ENCODE results near the gene SCYGR4. TPM values are rescaled to one million over a fixed set of nuclear protein-coding genes. Genes with fewer than 3 reads are reported as not detected.

The SCYGR4 gene
- total RNA-seq, 1 donor from 2014 or later, result not detected

GRCh38 chr2:227614246-227614645 lies 3.1 kb upstream of the SCYGR4 start:
- no peak for DNase-seq

GRCh38 chr2:227614740-227615139 lies 2.6 kb upstream of the SCYGR4 start, which contains the start of gene SCYGR3:
Gene SCYGR3 (minus strand): TSS chr2:227614840. CDS start chr2:227614840, 0 bp downstream.
- no peak for DNase-seq

- no peak for DNase-seq
These were observed 2.1 kb upstream of the SCYGR4 start for GRCh38 chr2:227615181-227615580.

GRCh38 chr2:227615906-227616305 lies 1.4 kb upstream of the SCYGR4 start:
- no peak for DNase-seq

GRCh38 chr2:227616631-227617030 lies 667 bp upstream of the SCYGR4 start:
- no peak for DNase-seq

- no peak for DNase-seq
These were observed 5.9 kb downstream of the SCYGR4 start for GRCh38 chr2:227623226-227623625.

- DNase-seq, result no peak
These were observed 8.1 kb downstream of the SCYGR4 start for GRCh38 chr2:227625420-227625819.

- DNase-seq, result no peak
These were observed 9.4 kb downstream of the SCYGR4 start for GRCh38 chr2:227626580-227627151.

- DNase-seq, result no peak
These were observed 10.5 kb downstream of the SCYGR4 start for GRCh38 chr2:227627769-227628168.

- DNase-seq, result no peak
These were observed 12.1 kb downstream of the SCYGR4 start for GRCh38 chr2:227629435-227629834.

- no peak for DNase-seq
These were observed 13.0 kb downstream of the SCYGR4 start for GRCh38 chr2:227630322-227630721.

GRCh38 chr2:227632827-227633226 lies 15.5 kb downstream of the SCYGR4 start:
- DNase-seq, result no peak

- no peak for DNase-seq
These were observed 16.9 kb downstream of the SCYGR4 start for GRCh38 chr2:227634201-227634600.

- DNase-seq, result no peak
These were observed 25.4 kb downstream of the SCYGR4 start for GRCh38 chr2:227642656-227643055.

- DNase-seq, result no peak
These were observed 26.8 kb downstream of the SCYGR4 start for GRCh38 chr2:227643990-227644551.

- no peak for DNase-seq
These were observed 36.1 kb downstream of the SCYGR4 start for GRCh38 chr2:227653419-227653818.

GRCh38 chr2:227654426-227654825 lies 37.1 kb downstream of the SCYGR4 start:
- DNase-seq, result no peak

- DNase-seq, result no peak
These were observed 38.2 kb downstream of the SCYGR4 start for GRCh38 chr2:227655454-227655853.

- DNase-seq, result no peak
These were observed 40.0 kb downstream of the SCYGR4 start for GRCh38 chr2:227657199-227657845.

- no peak for DNase-seq
These were observed 43.8 kb downstream of the SCYGR4 start for GRCh38 chr2:227661025-227661649.

GRCh38 chr2:227661827-227662226 lies 44.5 kb downstream of the SCYGR4 start:
- no peak for DNase-seq

- no peak for DNase-seq
These were observed 48.1 kb downstream of the SCYGR4 start for GRCh38 chr2:227665189-227665940.

Data from tongue (tissue), 2 donors.